Choroid plexus epithelial cell (primary cell): ENCODE measurements around the gene HCN2.

Experiments used
- DNase-seq: peaks from one replicate; pipeline ENCODE4 v3.0.0-alpha.2; 2010; ENCODE audit warnings: low read depth
- H3K4me3 ChIP-seq: 2 replicates; pipeline ENCODE4 v1.5.1; 2011; ENCODE audit warnings: low read depth, mild to moderate bottlenecking, control low read depth, low read length, moderate library complexity
- CTCF ChIP-seq: conservative IDR thresholded peaks from 2 replicates; pipeline ENCODE4 v1.5.1; 2011; ENCODE audit warnings: low read depth, mild to moderate bottlenecking, control low read depth, inconsistent platforms, low read length, moderate library complexity

Gene HCN2

GRCh38 chr19:662962-663681, 73.4 kb downstream of the HCN2 start, which contains the start of gene RNF126:
TSS of gene RNF126 (minus strand) at chr19:663214. CDS start at chr19:663121, 93 bp downstream.
- TF ChIP-seq CTCF, result no peak
- peak; percentile 92 for DNase-seq
- peak within 1 kb of the TSS; percentile 84 for H3K4me3 ChIP-seq

- DNase-seq, result no peak
- TF ChIP-seq CTCF, result no peak
- H3K4me3 ChIP-seq, result peak overlapping the region; percentile 64
Measured at GRCh38 chr19:663682-664117, 74.0 kb downstream of the HCN2 start.

GRCh38 chr19:664913-665443, 75.3 kb downstream of the HCN2 start:
- TF ChIP-seq CTCF, result peak; percentile 91

More at GRCh38 chr19:664913-665443, 75.3 kb downstream of the HCN2 start:
- DNase-seq, result peak; percentile 81
- peak overlapping the region; percentile 39 for H3K4me3 ChIP-seq
